Measurements from ENCODE around the gene TCF25. TPM values are rescaled to one million over a fixed set of nuclear protein-coding genes. Genes with fewer than 3 reads are reported as not detected.

The TCF25 gene
- total RNA-seq, 1 donor from 2014 or later, result 210 TPM

DNA sequence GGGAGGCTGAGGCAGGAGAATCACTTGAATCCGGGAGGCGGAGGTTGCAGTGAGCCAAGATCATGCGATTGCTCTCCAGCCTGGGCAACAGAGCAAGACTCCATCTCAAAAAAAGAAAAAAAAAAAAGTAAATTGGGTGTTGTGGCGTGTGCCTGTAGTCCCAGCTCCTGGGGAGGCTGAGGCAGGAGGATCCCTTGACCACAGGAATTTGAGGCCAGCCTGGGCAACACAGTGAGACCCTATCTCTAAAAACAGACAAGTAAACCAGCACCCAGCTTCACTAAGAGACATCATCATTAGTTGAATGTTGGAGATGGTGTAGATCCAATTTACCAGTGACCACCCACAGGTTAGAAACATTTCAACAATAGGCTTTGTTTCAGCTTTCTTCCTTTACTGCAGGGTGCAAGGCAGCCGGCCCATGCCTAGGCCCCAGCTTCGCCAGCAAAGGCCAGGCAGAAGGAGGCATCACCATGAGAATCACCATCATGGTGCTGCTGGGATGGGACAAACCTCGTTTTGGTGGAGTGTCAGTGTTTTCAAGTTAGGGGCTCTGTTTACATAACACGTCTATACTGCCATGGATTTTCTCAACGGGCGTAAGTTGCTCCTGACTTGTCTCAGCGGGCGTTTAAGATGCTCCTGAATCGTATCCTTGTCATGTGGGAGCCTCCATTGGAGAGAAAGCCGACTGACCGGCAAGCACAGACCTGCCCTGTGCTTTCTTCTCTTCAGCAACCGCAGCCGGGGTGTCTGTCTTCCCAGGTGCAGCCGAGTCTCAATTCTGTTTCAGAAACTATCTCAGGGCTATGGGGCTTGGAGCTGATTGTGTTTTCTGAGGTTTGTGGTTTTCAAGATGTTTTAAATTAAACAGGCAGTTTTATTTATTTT lies 7.3 kb downstream of the TCF25 start:
- no peak overlapping the region for H3K27ac Mint-ChIP-seq (ENCODE audit: unreplicated experiment)
- no peaks in the 10 kb centered on the region for H3K9me3 Mint-ChIP-seq (ENCODE audit: unreplicated experiment)
- H3K36me3 Mint-ChIP-seq (ENCODE audit: low read depth, unreplicated experiment), result peaks cover 41% of the 10 kb centered on the region
- H3K4me3 Mint-ChIP-seq (ENCODE audit: unreplicated experiment), result peak overlapping the region; percentile 56
- TF ChIP-seq, protein P1, sequence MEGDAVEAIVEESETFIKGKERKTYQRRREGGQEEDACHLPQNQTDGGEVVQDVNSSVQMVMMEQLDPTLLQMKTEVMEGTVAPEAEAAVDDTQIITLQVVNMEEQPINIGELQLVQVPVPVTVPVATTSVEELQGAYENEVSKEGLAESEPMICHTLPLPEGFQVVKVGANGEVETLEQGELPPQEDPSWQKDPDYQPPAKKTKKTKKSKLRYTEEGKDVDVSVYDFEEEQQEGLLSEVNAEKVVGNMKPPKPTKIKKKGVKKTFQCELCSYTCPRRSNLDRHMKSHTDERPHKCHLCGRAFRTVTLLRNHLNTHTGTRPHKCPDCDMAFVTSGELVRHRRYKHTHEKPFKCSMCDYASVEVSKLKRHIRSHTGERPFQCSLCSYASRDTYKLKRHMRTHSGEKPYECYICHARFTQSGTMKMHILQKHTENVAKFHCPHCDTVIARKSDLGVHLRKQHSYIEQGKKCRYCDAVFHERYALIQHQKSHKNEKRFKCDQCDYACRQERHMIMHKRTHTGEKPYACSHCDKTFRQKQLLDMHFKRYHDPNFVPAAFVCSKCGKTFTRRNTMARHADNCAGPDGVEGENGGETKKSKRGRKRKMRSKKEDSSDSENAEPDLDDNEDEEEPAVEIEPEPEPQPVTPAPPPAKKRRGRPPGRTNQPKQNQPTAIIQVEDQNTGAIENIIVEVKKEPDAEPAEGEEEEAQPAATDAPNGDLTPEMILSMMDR (IDR thresholded peaks at IDR 0.05; ENCODE audit: unreplicated experiment), result no peak
- H3K4me1 Mint-ChIP-seq (ENCODE audit: unreplicated experiment), result no peaks in the 10 kb centered on the region
- no peak for DNase-seq (ENCODE audit: low spot score)
- no peaks in the 10 kb centered on the region for H3K27me3 Mint-ChIP-seq (ENCODE audit: unreplicated experiment)

DNA sequence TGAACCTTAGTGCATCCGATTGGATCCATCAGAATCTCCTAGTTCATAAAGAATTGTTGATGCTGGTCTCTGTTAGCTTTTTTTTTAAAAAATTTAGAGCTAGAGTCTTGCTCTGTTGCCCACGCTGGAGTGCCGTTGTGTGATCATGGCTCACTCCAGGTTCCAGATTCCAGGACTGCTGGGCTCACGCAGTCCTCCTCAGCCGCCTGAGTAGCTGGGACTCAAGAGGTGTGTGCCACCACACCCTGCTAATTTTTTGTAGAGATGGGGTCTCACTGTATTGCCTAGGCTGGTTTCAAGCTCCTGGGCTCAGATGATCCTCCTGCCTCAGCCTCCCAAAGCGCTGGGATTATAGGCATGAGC lies 8.0 kb downstream of the TCF25 start:
- TF ChIP-seq, protein P1 (IDR thresholded peaks at IDR 0.05; ENCODE audit: unreplicated experiment), result no peak
- H3K4me3 Mint-ChIP-seq (ENCODE audit: unreplicated experiment), result no peak overlapping the region
- H3K9me3 Mint-ChIP-seq (ENCODE audit: unreplicated experiment), result no peaks in the 10 kb centered on the region
- H3K36me3 Mint-ChIP-seq (ENCODE audit: low read depth, unreplicated experiment), result peaks cover 41% of the 10 kb centered on the region
- no peaks in the 10 kb centered on the region for H3K4me1 Mint-ChIP-seq (ENCODE audit: unreplicated experiment)
- H3K27ac Mint-ChIP-seq (ENCODE audit: unreplicated experiment), result no peak overlapping the region
- no peak for DNase-seq (ENCODE audit: low spot score)
- no peaks in the 10 kb centered on the region for H3K27me3 Mint-ChIP-seq (ENCODE audit: unreplicated experiment)

DNA sequence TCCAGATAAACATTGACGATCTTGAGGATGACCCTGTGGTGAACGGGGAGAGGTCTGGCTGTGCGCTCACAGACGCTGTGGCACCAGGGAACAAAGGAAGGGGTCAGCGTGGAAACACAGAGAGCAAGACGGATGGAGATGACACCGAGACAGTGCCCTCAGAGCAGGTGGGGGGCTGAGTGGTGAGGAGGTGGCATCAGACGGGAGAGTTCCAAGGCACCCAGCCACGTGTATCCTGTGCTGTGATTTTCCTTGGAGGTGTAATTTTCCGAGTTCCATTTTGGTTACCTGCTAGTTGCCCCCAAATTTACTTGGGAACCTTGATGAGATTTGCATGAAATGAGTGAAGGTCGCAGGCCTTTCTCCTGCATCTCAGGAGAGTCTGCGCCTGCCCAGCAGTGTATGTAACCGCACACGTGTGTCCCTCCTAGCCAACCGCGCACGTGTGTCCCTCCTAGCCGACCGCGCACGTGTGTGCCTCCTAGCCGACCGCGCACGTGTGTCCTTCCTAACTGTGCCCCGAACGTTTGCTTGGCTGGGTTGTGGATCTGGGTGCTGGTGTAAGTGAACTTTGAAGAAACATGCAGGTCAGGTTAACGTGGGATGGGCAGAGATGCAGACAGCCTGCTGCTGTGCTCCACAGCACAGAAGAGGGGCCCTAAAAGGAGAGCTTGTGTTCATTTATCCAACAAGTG lies 10.1 kb downstream of the TCF25 start:
- DNase-seq (ENCODE audit: low spot score), result no peak
- no peaks in the 10 kb centered on the region for H3K27me3 Mint-ChIP-seq (ENCODE audit: unreplicated experiment)
- H3K9me3 Mint-ChIP-seq (ENCODE audit: unreplicated experiment), result no peaks in the 10 kb centered on the region
- TF ChIP-seq, protein P1 (IDR thresholded peaks at IDR 0.05; ENCODE audit: unreplicated experiment), result no peak
- H3K36me3 Mint-ChIP-seq (ENCODE audit: low read depth, unreplicated experiment), result peaks cover 46% of the 10 kb centered on the region
- no peak overlapping the region for H3K27ac Mint-ChIP-seq (ENCODE audit: unreplicated experiment)
- H3K4me1 Mint-ChIP-seq (ENCODE audit: unreplicated experiment), result no peaks in the 10 kb centered on the region
- H3K4me3 Mint-ChIP-seq (ENCODE audit: unreplicated experiment), result peak overlapping the region; percentile 69

DNA sequence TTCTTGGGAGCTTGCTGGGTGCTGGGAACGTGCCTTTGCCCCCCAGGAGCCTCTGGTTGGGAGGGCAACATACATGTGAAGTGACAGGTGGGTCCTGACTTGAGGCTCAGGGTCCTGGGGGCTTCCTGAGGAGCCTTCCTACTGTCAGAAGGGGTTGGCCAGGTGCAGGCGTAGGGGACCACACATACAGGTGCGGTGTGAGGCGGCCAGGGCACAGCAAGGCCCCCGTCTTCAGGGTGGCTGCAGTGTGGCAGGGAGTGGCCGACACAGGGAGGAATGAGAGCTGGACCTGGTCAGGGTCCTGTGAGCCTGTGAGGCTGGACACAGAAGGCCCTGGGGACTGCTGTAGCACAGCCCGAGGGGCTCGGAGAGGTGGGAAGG lies 10.6 kb downstream of the TCF25 start:
- Mint-ChIP-seq H3K4me3 (ENCODE audit: unreplicated experiment) (peak overlapping the region; percentile 69), H3K4me1 (ENCODE audit: unreplicated experiment) (no peaks in the 10 kb centered on the region), H3K36me3 (ENCODE audit: low read depth, unreplicated experiment) (peaks cover 42% of the 10 kb centered on the region)

More for the DNA sequence above, 10.6 kb downstream of the TCF25 start:
- DNase-seq (ENCODE audit: low spot score), result no peak
- TF ChIP-seq, protein P1 (IDR thresholded peaks at IDR 0.05; ENCODE audit: unreplicated experiment), result no peak
- Mint-ChIP-seq H3K27me3 (ENCODE audit: unreplicated experiment) (no peaks in the 10 kb centered on the region), H3K27ac (ENCODE audit: unreplicated experiment) (no peak overlapping the region), H3K9me3 (ENCODE audit: unreplicated experiment) (no peaks in the 10 kb centered on the region)
